KOPT-K1 (cell line): ENCODE results near the gene MTA1.

Experiments used
- H3K27ac ChIP-seq: fragments of 200-600 bp; sonication (generic); 2 replicates; pipeline ENCODE4 v1.5.1; 2016; ENCODE audit warnings: antibody characterized with exemption, mild to moderate bottlenecking, low read depth, low read length; ENCODE audit not compliant: poor library complexity, severe bottlenecking
- H3K36me3 ChIP-seq: fragments of 200-600 bp; sonication (generic); 2 replicates; pipeline ENCODE4 v1.5.1; 2017; ENCODE audit warnings: antibody characterized with exemption, mild to moderate bottlenecking, low read length, moderate library complexity; ENCODE audit not compliant: insufficient read depth
- H3K9me3 ChIP-seq: fragments of 200-600 bp; sonication (generic); 2 replicates; pipeline ENCODE4 v1.5.1; 2017; ENCODE audit warnings: antibody characterized with exemption, low read length, mild to moderate bottlenecking; ENCODE audit not compliant: insufficient read depth, poor library complexity, severe bottlenecking

The MTA1 gene

DNA sequence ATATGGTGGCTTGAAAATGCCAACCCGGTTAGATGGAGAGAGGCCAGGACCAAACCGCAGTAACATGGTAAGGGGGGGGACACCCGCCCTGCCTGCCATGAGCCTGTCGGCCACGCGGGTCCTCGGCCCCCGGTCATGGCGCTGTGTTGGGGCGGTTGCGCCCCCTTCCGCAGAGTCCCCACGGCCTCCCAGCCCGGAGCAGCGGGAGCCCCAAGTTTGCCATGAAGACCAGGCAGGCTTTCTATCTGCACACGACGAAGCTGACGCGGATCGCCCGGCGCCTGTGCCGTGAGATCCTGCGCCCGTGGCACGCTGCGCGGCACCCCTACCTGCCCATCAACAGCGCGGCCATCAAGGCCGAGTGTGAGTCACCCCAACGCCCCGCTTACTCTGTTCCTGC lies 44.9 kb downstream of the MTA1 start:
- Histone ChIP-seq H3K9me3 (no peaks in the 10 kb centered on the region), H3K36me3 (peaks cover 95% of the 10 kb centered on the region), H3K27ac (no peak overlapping the region)

DNA sequence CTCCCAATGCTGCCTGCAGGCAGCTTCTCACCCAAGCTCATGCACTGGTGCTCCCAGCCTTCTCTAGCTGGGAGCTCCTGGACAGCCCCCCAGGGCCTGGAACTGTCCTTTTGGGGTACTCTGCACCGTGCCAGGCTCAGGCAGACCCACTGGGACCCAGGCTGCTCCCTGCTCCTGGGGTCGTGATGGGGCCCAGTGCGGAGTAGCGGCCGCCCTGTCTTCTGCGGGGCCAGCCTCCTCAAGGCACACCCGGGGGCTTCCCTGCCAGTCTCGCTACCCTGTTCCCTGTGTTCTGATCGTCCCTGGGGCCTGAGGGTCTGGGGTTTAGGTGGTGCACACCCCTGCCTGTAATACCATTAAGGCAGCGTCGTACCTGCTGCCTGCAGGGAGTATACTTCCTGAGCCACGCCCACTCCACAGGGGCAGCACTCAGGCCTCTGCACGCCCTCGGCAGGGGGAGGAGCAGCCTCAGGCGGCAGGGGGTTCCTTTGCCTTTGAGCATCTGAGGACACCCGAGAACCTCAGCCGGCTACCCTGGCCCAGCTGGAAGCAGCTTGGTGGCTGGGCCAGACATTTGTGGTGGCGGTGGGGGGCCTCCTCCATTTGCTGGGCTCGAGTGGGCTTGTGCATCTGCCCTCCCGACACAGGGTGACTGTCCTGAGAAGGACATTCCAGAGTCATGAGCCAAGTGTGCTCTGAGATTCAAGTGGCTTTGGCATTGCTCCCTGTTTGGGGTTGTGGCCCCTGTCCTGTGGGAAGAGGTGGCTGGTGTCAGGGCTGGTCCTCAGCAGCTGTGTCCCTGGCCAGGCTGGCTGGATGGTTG lies 45.8 kb downstream of the MTA1 start:
- H3K36me3 ChIP-seq = peaks cover 98% of the 10 kb centered on the region
- no peaks in the 10 kb centered on the region for H3K9me3 ChIP-seq
- H3K27ac ChIP-seq = no peak overlapping the region

DNA sequence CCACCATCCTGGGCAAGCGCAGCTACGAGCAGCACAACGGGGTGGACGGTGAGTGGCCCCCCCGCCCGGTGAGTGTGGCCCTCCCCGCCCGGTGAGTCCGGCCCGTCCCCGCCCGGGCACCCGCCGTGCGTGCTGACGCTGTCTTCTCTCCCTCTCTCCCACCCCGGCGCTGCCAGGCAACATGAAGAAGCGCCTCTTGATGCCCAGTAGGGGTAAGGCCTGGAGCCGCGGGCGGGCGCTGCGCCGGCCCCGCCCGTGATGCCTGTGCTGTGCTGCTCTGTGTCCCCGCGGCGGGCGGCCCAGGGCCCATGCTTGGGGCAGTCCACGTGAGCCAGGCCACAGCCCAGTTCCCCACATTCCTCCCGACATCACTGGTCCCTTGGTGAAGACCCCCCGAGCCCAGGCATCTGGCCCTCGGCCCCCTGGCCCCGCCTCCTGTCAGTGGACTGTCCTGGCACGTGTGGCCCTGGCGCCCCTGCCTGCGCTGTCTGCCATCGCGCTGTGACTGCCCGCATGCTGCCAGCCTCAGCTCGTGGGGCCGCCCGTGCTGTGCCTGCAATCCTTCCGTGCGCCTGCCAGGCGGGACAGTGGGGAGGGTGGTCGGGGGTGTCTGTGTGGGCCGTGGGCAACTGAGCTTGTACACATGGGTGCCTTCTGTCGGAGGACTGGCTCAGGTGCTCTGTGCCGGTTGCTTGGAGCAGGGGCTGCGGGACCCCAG lies 47.1 kb downstream of the MTA1 start:
- Histone ChIP-seq H3K9me3 (no peaks in the 10 kb centered on the region), H3K36me3 (peaks cover 93% of the 10 kb centered on the region), H3K27ac (no peak overlapping the region)

DNA sequence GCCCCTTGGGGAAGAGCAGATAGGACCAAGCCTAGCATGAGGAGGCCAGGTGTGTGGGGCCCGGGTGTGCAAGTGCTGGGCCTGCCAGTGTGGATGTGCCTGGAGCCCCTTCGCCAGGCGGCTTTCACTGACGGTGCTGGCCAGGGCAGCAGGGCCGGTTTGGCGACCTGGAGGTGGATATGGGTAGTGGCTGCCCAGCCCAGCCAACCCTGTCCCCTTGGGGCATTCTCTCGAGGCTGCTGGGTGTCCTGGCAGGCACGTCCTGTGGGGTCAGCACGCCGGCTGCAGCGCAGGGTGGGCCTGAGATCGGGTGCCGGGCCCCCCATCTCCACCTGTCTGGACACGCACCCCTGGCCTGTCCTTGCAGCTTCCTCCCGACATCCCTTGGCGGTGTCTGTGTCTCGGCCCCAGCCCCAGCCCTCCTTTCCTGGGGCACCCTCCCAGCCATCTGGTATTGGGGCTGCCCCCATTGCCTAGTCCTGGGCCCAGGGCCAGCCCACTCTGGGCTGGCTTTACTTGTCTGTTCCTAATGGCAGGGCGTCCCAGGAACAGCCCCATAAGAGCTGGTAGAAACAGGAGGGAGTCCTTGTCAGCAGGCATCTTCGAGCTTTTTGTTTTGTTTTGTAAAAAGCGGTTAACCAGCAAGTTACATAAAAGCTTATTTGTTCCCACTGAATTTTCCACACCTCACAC lies 47.8 kb downstream of the MTA1 start:
- H3K27ac ChIP-seq = no peak overlapping the region
- peaks cover 86% of the 10 kb centered on the region for H3K36me3 ChIP-seq
- no peaks in the 10 kb centered on the region for H3K9me3 ChIP-seq

DNA sequence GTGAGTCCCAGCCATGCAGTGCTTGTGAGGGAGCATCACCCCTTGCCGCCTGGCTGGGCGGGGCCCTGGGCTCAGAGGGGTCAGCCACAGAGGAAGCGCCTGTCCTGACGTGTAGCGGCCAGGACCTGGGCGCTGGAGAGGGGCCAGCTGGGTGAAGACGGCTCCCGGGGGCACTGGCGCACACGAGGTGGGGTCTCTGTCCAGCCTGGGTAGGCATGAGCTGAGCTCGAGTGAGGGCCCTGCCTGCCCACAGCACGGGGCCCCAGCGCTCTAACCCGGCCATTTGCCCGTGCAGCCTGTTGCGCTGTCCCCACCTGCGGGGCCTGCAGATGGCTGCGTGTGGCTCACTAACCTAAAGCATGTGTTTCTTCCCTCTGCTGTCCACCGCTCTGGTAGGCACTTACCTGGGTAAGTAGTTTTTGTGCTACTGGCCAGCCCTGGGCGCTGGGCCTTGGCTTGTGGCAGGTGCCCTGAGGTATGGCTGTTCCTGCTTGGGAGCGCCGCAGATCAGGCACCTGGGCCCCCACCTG lies 48.4 kb downstream of the MTA1 start:
- no peaks in the 10 kb centered on the region for H3K9me3 ChIP-seq
- peaks cover 80% of the 10 kb centered on the region for H3K36me3 ChIP-seq
- H3K27ac ChIP-seq = no peak overlapping the region

DNA sequence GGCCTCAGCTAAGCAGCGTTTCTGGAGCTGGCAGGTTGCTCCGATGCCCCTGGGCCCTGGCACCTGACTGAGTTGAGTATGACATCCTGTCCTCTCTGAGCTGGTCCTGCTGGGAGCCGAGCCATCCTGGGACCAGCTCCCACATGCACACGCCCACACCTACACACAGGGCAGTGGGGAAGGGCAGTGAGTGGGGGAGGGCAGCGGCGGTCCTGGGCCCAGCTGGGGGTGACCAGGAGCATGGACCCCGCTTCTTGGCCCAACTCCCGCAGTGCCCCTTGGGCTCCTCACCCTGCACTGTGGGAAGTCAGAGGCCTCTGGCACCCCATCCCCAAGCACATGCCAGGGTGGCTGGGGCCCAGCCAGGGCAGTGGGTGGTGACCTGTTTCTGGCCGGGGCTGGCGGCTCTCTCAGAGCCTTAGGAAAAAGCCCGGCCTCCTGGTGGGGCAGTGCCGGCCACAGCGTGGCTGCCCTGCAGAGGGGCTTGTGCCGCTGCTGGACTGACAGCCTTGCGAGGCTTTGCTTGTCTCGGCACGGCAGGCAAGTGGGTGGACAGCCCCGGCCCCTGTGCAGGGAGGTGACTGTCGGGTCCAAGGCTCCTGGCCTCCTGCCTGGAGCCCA lies 49.1 kb downstream of the MTA1 start:
- H3K9me3 ChIP-seq = no peaks in the 10 kb centered on the region
- no peak overlapping the region for H3K27ac ChIP-seq
- H3K36me3 ChIP-seq = peaks cover 73% of the 10 kb centered on the region

DNA sequence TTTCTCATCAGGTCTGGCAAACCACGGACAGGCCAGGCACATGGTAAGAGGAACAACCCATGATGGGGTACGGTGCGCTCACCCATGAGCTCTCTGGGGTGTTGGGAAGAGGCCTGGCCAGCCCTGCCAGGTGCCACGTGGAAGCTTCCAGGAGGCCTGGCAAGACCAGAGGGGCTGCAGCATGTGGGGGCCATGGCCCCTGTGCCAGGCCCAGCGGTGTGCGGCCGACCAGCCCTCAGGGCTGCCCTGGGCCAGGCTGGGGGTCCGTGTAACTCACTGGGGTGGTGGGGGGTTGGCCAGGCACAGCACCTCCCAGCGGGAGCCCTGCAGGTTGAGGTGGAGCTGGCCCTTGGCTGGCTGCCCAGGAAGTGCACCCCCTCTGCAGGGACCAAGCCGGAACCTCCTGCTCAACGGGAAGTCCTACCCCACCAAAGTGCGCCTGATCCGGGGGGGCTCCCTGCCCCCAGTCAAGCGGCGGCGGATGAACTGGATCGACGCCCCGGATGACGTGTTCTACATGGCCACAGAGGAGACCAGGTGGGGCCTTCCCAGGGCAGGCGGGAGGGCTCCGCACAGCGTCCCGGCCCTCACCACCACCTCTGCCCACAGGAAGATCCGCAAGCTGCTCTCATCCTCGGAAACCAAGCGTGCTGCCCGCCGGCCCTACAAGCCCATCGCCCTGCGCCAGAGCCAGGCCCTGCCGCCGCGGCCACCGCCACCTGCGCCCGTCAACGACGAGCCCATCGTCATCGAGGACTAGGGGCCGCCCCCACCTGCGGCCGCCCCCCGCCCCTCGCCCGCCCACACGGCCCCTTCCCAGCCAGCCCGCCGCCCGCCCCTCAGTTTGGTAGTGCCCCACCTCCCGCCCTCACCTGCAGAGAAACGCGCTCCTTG lies 50.1 kb downstream of the MTA1 start:
- Histone ChIP-seq H3K27ac (no peak overlapping the region), H3K36me3 (peaks cover 63% of the 10 kb centered on the region), H3K9me3 (no peaks in the 10 kb centered on the region)

DNA sequence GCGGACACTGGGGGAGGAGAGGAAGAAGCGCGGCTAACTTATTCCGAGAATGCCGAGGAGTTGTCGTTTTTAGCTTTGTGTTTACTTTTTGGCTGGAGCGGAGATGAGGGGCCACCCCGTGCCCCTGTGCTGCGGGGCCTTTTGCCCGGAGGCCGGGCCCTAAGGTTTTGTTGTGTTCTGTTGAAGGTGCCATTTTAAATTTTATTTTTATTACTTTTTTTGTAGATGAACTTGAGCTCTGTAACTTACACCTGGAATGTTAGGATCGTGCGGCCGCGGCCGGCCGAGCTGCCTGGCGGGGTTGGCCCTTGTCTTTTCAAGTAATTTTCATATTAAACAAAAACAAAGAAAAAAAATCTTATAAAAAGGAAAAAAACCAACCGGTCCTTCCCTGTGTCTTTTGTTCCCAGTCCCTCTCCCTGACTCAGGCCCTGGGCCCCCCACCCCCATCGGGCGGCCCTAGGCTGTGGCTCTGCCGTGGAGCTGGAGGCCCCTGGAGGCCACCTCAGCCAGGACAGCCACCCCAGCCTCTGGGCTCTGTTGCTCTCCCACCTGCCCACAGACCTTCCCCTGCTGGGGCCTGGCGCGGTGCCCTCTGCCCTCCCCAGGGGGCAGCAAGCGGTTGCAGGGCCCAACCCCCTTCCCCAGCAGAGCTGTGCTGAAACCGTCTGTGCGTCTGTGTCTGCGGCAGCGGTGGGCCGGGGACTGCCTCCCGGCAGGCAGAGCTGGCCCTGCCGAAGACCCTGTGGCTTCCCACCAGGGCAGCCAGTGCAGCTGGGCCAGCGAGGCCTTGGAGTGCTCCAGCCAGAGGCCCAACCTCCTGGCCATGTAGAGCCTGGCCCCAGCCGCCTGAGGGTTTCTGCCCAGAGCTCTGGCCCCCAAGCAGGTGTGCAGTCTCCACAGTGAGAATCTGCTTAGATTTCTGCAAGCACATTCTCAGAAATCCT lies 51.0 kb downstream of the MTA1 start:
- H3K27ac ChIP-seq = no peak overlapping the region
- peaks cover 54% of the 10 kb centered on the region for H3K36me3 ChIP-seq
- H3K9me3 ChIP-seq = no peaks in the 10 kb centered on the region

DNA sequence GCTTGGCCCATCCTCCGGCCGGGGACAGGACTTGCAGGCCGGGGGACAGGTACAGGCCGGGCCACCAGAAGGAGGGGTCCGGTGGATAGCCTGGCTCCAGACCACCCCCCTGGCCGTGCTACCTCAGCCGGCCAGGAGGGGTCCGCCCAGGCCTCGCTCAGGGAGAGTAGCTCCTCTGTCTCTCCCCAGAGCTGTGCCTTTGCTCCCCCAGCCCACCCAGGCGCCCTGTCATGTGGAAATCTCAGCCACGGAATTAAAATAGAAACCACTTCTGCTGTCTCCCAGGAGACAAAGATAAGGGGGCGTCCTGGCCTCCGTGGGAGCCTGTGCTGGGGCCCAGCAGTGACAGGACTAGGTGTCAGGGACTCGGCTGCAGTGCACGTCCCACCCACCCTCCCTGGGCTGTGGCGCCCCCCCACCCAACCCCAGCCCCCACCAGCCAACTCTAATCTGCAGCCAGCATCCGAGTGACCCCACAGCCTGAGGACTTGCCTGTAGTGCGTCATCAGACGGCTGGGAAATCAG lies 51.7 kb downstream of the MTA1 start:
- H3K27ac ChIP-seq = no peak overlapping the region
- H3K9me3 ChIP-seq = no peaks in the 10 kb centered on the region
- H3K36me3 ChIP-seq = peaks cover 47% of the 10 kb centered on the region

DNA sequence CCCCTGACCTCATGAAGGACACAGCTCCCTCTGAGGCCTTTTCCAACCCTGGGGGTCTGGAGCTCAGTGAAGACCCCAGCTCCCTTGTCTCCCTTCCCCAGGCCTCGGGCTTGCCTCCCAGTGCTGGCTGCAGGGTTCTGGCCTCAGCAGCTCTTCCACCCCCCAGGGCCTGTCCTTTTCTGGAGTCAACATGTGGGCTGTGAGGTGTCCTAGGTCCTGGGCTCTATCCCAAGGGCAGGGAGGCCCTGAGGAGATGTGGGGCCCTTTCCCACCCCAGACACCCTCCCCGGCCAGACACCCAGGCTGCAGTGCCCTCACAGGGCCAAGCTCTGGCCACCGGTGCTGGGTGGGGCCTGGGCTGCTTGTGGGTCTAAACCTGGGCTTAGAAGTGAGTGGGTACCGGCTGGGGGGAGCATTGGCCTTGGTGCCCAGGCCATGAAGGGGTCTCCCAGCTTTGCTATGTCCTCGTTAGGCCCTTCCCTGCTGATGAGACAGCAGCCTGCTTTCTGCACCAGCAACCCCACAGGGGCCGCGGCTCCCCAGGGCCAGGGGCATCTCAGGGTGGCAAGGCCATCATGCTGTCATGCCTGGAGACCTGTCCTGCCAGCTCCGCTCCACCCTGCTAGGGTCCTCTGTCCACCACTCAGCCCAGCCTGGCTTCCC lies 52.3 kb downstream of the MTA1 start:
- Histone ChIP-seq H3K36me3 (peaks cover 41% of the 10 kb centered on the region), H3K27ac (no peak overlapping the region), H3K9me3 (peaks cover 2% of the 10 kb centered on the region)

DNA sequence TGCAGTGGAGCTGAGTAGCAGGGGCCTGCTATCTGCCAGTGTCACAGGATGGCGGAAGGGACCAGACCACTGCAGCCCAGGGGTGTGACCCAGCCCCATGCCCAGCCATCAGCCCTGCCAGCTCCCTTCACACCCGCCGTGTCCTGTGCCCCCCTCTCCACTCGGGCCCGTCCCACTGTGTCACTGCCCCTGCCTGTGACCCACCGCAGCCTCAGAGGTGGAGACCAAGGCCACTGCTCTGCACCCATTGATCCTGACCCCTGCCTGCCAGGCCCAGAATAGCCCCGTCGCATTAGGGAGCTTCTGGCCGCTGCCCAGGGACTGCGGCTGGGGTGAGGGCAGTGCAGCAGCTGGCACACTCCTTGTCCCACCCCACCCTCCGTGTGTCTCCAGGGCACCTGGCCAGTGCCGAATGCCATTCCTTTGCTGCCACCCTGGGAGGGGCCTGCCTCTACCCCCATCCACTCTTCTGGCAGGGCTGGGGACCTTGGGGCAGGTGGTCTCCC lies 52.9 kb downstream of the MTA1 start:
- H3K9me3 ChIP-seq = peaks cover 8% of the 10 kb centered on the region
- peaks cover 35% of the 10 kb centered on the region for H3K36me3 ChIP-seq
- H3K27ac ChIP-seq = no peak overlapping the region

DNA sequence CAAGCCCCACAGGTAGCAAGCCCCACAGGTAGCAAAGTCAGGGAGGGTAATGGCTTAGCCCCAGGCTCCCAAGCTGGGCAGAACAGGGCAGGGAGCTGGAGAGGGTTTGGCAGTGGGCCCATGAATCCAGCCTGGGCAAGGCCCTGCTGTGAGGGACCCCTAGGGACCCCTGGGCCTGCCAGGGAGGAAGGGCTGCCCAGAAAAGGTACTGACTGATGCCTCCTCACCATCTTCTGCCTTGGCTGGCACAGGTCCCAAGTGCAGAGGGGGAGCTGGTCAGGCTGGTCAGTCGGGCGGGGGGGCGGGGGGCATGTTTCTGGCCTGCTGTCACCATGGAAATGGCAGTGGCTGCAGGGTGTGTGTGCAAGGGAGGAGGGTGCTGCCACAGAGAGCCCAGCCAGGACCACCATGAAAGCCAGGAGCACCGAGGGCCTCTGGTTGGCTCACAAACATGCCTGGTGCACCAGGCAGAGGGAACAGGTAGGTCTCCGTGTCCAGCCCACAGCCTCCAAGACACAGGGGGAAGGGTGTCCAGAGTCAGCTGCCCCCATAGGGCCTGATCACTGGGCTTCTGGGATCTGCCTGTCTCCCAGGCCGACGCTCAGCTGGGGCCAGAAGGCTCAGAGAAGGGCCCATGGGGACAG lies 53.5 kb downstream of the MTA1 start:
- Histone ChIP-seq H3K36me3 (peaks cover 29% of the 10 kb centered on the region), H3K27ac (no peak overlapping the region), H3K9me3 (peaks cover 8% of the 10 kb centered on the region)
